ENCODE data around the gene ZNF827. TPM values are rescaled to one million over a fixed set of nuclear protein-coding genes. Genes with fewer than 3 reads are reported as not detected.
A peak's percentile ranks its signal among the peaks of the same experiment; 100 is the strongest.

ZNF827 gene
- total RNA-seq, 1 donor from 2014 or later = 23.8 TPM

GRCh38 chr4:145880355-145880960 lies 58.2 kb downstream of the ZNF827 start:
- peak overlapping the region; percentile 63 for H3K27ac Mint-ChIP-seq (ENCODE audit: unreplicated experiment)
- no peaks in the 10 kb centered on the region for H3K9me3 Mint-ChIP-seq (ENCODE audit: low read depth)

GRCh38 chr4:145879598-145879997 lies 59.0 kb downstream of the ZNF827 start:
- peak overlapping the region; percentile 62 for H3K27ac Mint-ChIP-seq (ENCODE audit: unreplicated experiment)
- H3K36me3 Mint-ChIP-seq (ENCODE audit: low read depth) = peaks cover 9% of the 10 kb centered on the region

More at GRCh38 chr4:145880355-145880960, 58.2 kb downstream of the ZNF827 start:
- Mint-ChIP-seq H3K27me3 (ENCODE audit: low read depth) (no peaks in the 10 kb centered on the region), H3K4me1 (ENCODE audit: low read depth) (peaks cover 55% of the 10 kb centered on the region), H3K4me3 (ENCODE audit: unreplicated experiment) (no peak overlapping the region), H3K36me3 (ENCODE audit: low read depth) (peaks cover 12% of the 10 kb centered on the region)
- no peak for TF ChIP-seq CTCF (IDR thresholded peaks at IDR 0.05)
- DNase-seq (ENCODE audit: low spot score) = no peak

GRCh38 chr4:145878501-145879435 lies 59.9 kb downstream of the ZNF827 start:
- Mint-ChIP-seq H3K4me1 (ENCODE audit: low read depth) (peaks cover 58% of the 10 kb centered on the region), H3K27me3 (ENCODE audit: low read depth) (no peaks in the 10 kb centered on the region), H3K4me3 (ENCODE audit: unreplicated experiment) (no peak overlapping the region), H3K36me3 (ENCODE audit: low read depth) (peaks cover 7% of the 10 kb centered on the region), H3K27ac (ENCODE audit: unreplicated experiment) (peak overlapping the region; percentile 80), H3K9me3 (ENCODE audit: low read depth) (no peaks in the 10 kb centered on the region)
- no peak for TF ChIP-seq CTCF (IDR thresholded peaks at IDR 0.05)
- no peak for DNase-seq (ENCODE audit: low spot score)

More at GRCh38 chr4:145879598-145879997, 59.0 kb downstream of the ZNF827 start:
- Mint-ChIP-seq H3K4me3 (ENCODE audit: unreplicated experiment) (no peak overlapping the region), H3K27me3 (ENCODE audit: low read depth) (no peaks in the 10 kb centered on the region), H3K9me3 (ENCODE audit: low read depth) (no peaks in the 10 kb centered on the region), H3K4me1 (ENCODE audit: low read depth) (peaks cover 57% of the 10 kb centered on the region)
- DNase-seq (ENCODE audit: low spot score) = no peak
- no peak for TF ChIP-seq CTCF (IDR thresholded peaks at IDR 0.05)

- no peaks in the 10 kb centered on the region for H3K27me3 Mint-ChIP-seq (ENCODE audit: low read depth)
- TF ChIP-seq CTCF (IDR thresholded peaks at IDR 0.05) = no peak
- H3K4me3 Mint-ChIP-seq (ENCODE audit: unreplicated experiment) = no peak overlapping the region
- H3K9me3 Mint-ChIP-seq (ENCODE audit: low read depth) = no peaks in the 10 kb centered on the region
- H3K27ac Mint-ChIP-seq (ENCODE audit: unreplicated experiment) = no peak overlapping the region
- H3K36me3 Mint-ChIP-seq (ENCODE audit: low read depth) = peaks cover 9% of the 10 kb centered on the region
- H3K4me1 Mint-ChIP-seq (ENCODE audit: low read depth) = peaks cover 49% of the 10 kb centered on the region
- no peak for DNase-seq (ENCODE audit: low spot score)
Measured at GRCh38 chr4:145876531-145877180, 62.0 kb downstream of the ZNF827 start.

- peaks cover 6% of the 10 kb centered on the region for H3K36me3 Mint-ChIP-seq (ENCODE audit: low read depth)
- H3K9me3 Mint-ChIP-seq (ENCODE audit: low read depth) = no peaks in the 10 kb centered on the region
- H3K4me3 Mint-ChIP-seq (ENCODE audit: unreplicated experiment) = no peak overlapping the region
- H3K4me1 Mint-ChIP-seq (ENCODE audit: low read depth) = peaks cover 45% of the 10 kb centered on the region
- no peaks in the 10 kb centered on the region for H3K27me3 Mint-ChIP-seq (ENCODE audit: low read depth)
- TF ChIP-seq CTCF (IDR thresholded peaks at IDR 0.05) = no peak
- H3K27ac Mint-ChIP-seq (ENCODE audit: unreplicated experiment) = no peak overlapping the region
- DNase-seq (ENCODE audit: low spot score) = no peak
Measured at GRCh38 chr4:145873901-145874300, 64.7 kb downstream of the ZNF827 start.

All from chondrocyte (in vitro differentiated cells).